Osteocyte (in vitro differentiated cells): Measurements from ENCODE around the gene UTRN. TPM values are rescaled to one million over a fixed set of nuclear protein-coding genes. Genes with fewer than 3 reads are reported as not detected.

Experiments used
- DNase-seq: peaks from one replicate; pipeline ENCODE4 v3.0.0; 2021; ENCODE audit warnings: mixed read lengths; ENCODE audit not compliant: unreplicated experiment; ENCODE audit errors: extremely low spot score
- H3K27ac Mint-ChIP-seq: one replicate; pipeline ENCODE4 v1.8.0; 2021; ENCODE audit warnings: mild to moderate bottlenecking, mixed read lengths; ENCODE audit not compliant: unreplicated experiment
- H3K27me3 Mint-ChIP-seq: one replicate; pipeline ENCODE4 v1.8.0; 2021; ENCODE audit warnings: mixed read lengths; ENCODE audit not compliant: unreplicated experiment
- H3K36me3 Mint-ChIP-seq: one replicate; pipeline ENCODE4 v1.8.0; 2021; ENCODE audit warnings: mixed read lengths; ENCODE audit not compliant: unreplicated experiment
- H3K4me1 Mint-ChIP-seq: one replicate; pipeline ENCODE4 v1.8.0; 2021; ENCODE audit warnings: mixed read lengths; ENCODE audit not compliant: unreplicated experiment
- H3K4me3 Mint-ChIP-seq: one replicate; pipeline ENCODE4 v1.8.0; 2021; ENCODE audit warnings: mild to moderate bottlenecking, moderate library complexity, mixed read lengths; ENCODE audit not compliant: unreplicated experiment
- H3K9me3 Mint-ChIP-seq: one replicate; pipeline ENCODE4 v1.8.0; 2021; ENCODE audit warnings: mixed read lengths; ENCODE audit not compliant: unreplicated experiment
- CTCF ChIP-seq: fragments of 200-600 bp; sonication (generic); IDR thresholded peaks from 2 replicates; pipeline ENCODE4 v1.5.0; 2021; ENCODE audit warnings: antibody characterized with exemption, mild to moderate bottlenecking, moderate library complexity
- total RNA-seq: library from RNA; stranded (reverse); gene quantifications from 2 replicates; pipeline ENCODE4 v1.2.1, GENCODE V29; 2021

The UTRN gene
- total RNA-seq, 1 donor from 2014 or later, result 144 TPM

GRCh38 chr6:144315981-144316861, 31.1 kb downstream of the UTRN start:
- TF ChIP-seq CTCF, result no peak
- Mint-ChIP-seq H3K27me3 (no peaks in the 10 kb centered on the region), H3K36me3 (no peaks in the 10 kb centered on the region), H3K27ac (peak overlapping the region; percentile 62), H3K9me3 (no peaks in the 10 kb centered on the region), H3K4me3 (no peak overlapping the region), H3K4me1 (peaks cover 74% of the 10 kb centered on the region)
- DNase-seq, result no peak

- Mint-ChIP-seq H3K4me1 (peaks cover 74% of the 10 kb centered on the region), H3K27ac (peak overlapping the region; percentile 62), H3K27me3 (no peaks in the 10 kb centered on the region), H3K4me3 (no peak overlapping the region), H3K9me3 (no peaks in the 10 kb centered on the region), H3K36me3 (no peaks in the 10 kb centered on the region)
- no peak for DNase-seq
- TF ChIP-seq CTCF, result no peak
Measured at GRCh38 chr6:144316862-144317195, 31.7 kb downstream of the UTRN start.

- Mint-ChIP-seq H3K27ac (peak overlapping the region; percentile 81), H3K4me3 (peak overlapping the region; percentile 15), H3K36me3 (no peaks in the 10 kb centered on the region), H3K27me3 (no peaks in the 10 kb centered on the region), H3K4me1 (peaks cover 78% of the 10 kb centered on the region), H3K9me3 (no peaks in the 10 kb centered on the region)
- no peak for TF ChIP-seq CTCF
- DNase-seq, result no peak
Measured at GRCh38 chr6:144317736-144318135, 32.6 kb downstream of the UTRN start.

- Mint-ChIP-seq H3K4me3 (no peak overlapping the region), H3K9me3 (no peaks in the 10 kb centered on the region), H3K4me1 (peaks cover 70% of the 10 kb centered on the region), H3K27me3 (no peaks in the 10 kb centered on the region), H3K36me3 (no peaks in the 10 kb centered on the region), H3K27ac (peak overlapping the region; percentile 73)
- no peak for TF ChIP-seq CTCF
- no peak for DNase-seq
Measured at GRCh38 chr6:144319211-144319610, 34.1 kb downstream of the UTRN start.

GRCh38 chr6:144320741-144321140, 35.6 kb downstream of the UTRN start:
- Mint-ChIP-seq H3K4me3 (no peak overlapping the region), H3K9me3 (peaks cover 5% of the 10 kb centered on the region), H3K4me1 (peaks cover 64% of the 10 kb centered on the region), H3K36me3 (peaks cover 7% of the 10 kb centered on the region), H3K27me3 (no peaks in the 10 kb centered on the region), H3K27ac (peak overlapping the region; percentile 52)
- TF ChIP-seq CTCF, result no peak
- DNase-seq, result no peak
